H1 (cell line): ENCODE measurements around the gene PBX3. TPM values are rescaled to one million over a fixed set of nuclear protein-coding genes. Genes with fewer than 3 reads are reported as not detected.

Experiments used
- CEBPB ChIP-seq: IDR thresholded peaks from 2 replicates; pipeline ENCODE4 v1.6.1; 2012; ENCODE audit warnings: low read depth, low read length
- EGR1 ChIP-seq: IDR thresholded peaks from 2 replicates; pipeline ENCODE4 v1.6.1; 2011; ENCODE audit warnings: low read depth, low read length, borderline replicate concordance
- FOSL1 ChIP-seq: IDR thresholded peaks from 2 replicates; pipeline ENCODE4 v1.6.1; 2011; ENCODE audit warnings: mild to moderate bottlenecking, low read depth, low read length, moderate library complexity; ENCODE audit not compliant: insufficient read depth
- JUN ChIP-seq: IDR thresholded peaks from 2 replicates; pipeline ENCODE4 v1.6.1; 2011; ENCODE audit warnings: low read depth, mild to moderate bottlenecking, improper control_type of control experiment, low read length
- KDM1A ChIP-seq: fragments of 200-600, 300-600 bp; sonication (generic); IDR thresholded peaks from 2 replicates; pipeline ENCODE4 v1.7.1; 2016; ENCODE audit warnings: mild to moderate bottlenecking, low read length, borderline replicate concordance
- KDM5A ChIP-seq: fragments of 200-600 bp; IDR thresholded peaks from 2 replicates; pipeline ENCODE4 v1.7.1; 2012; ENCODE audit warnings: mild to moderate bottlenecking, low read length, inconsistent platforms, mixed read lengths
- NANOG ChIP-seq: IDR thresholded peaks from 2 replicates; pipeline ENCODE4 v1.6.1; 2011; ENCODE audit warnings: low read length, low read depth, mild to moderate bottlenecking, inconsistent platforms; ENCODE audit not compliant: insufficient read depth, poor library complexity, severe bottlenecking
- TAF1 ChIP-seq: IDR thresholded peaks from 2 replicates; pipeline ENCODE4 v1.6.1; 2011; ENCODE audit warnings: mild to moderate bottlenecking, low read depth, low read length
- polyA plus RNA-seq, 7 experiments: library from polyadenylated mRNA; depleted of rRNA in 3 of 7; stranded (reverse) in 5 of 7; unstranded in 2 of 7; fragments of >200 nt in 5 of 7; fragments of 200-250 nt in 2 of 7; gene quantifications; 1 replicate in 5 of 7; 2 replicates in 1 of 7; 4 replicates in 1 of 7; pipeline versions ENCODE4 v1.2.1 to v1.2.3, GENCODE V29; 2011 to 2013; ENCODE audit warnings: missing spikeins in 2 of 7, mixed read lengths in 2 of 7
- total RNA-seq: library from RNA; stranded (reverse); fragmentation: NEBNext Ultra II Directional; extraction: Animal tissue kit (Norgen Biotek cat#: 25700); gene quantifications from 2 replicates; pipeline ENCODE4 v1.2.1, GENCODE V29; 2021

PBX3 gene
- total and polyA plus RNA-seq, 2 of the 8 experiments (the other 6 are each of a cell fraction or from before 2014, with no cell fraction given): 22.7 to 44.3 TPM

DNA sequence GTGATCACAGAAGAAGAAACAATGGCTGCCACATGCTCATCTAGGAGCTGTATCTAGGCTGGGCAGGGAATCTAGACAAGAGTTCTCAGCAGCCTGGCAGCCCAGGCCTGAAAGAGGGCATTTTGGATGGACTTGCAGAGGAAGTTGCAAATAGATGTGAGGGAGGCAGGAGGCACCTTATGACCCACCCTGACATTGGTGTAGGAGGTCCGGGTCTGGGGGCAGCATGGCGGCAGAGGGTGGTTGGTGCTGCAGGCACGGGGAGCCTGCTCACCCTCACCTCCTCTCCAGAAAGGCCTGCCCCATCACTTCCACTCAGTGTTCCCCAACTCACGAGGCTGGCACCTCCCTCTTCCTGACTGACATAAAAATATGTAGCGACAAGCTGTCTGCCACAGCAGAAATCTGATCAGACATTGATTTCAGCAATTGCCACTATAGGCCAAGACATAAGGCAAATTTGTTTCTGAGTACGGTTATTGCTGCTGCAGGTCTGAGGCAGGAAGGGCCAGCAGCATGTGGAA is 217.6 kb downstream of the PBX3 start (continued):
- TF ChIP-seq NANOG (no peak), CEBPB (no peak), TAF1 (no peak), FOSL1 (no peak), KDM1A (no peak), KDM5A (no peak), EGR1 (no peak), JUN (no peak)
